CD4-positive, alpha-beta memory T cell (primary cell): ENCODE measurements around the gene SPATA2L. TPM values are rescaled to one million over a fixed set of nuclear protein-coding genes. Genes with fewer than 3 reads are reported as not detected.
"Not testable (repeated sequence)": the region's sequence is repeated elsewhere in the genome, so short reads cannot be mapped to it uniquely, and the experiment has no call there.

Experiments
- CTCF ChIA-PET: fragments of 350-600 bp; sonication (Branson Sonifier 250); formaldehyde crosslinking; loops from one replicate; lab custom pipeline; 2021; ENCODE audit warnings: inconsistent platforms; ENCODE audit not compliant: partially characterized antibody; lab: Charles Lee
- POLR2A ChIA-PET: fragments of 350-600 bp; sonication (Branson Sonifier 250); formaldehyde crosslinking; loops from one replicate; lab custom pipeline; 2021; ENCODE audit not compliant: partially characterized antibody; lab: Charles Lee
- DNase-seq, 5 donors: peaks; one replicate each; pipeline versions ENCODE4 v3.0.0 to v3.0.0-alpha.2; 2020 to 2022; ENCODE audit warnings: mixed read lengths in 1 of 5
- H3K27ac ChIP-seq: one replicate; pipeline ENCODE4 v1.7.0; 2013; ENCODE audit warnings: low read depth, low read length
- H3K27me3 ChIP-seq: 2 replicates; pipeline ENCODE4 v1.7.0; 2013; ENCODE audit warnings: mild to moderate bottlenecking, low read length, moderate library complexity; ENCODE audit not compliant: insufficient read depth
- H3K36me3 ChIP-seq: 2 replicates; pipeline ENCODE4 v1.7.0; 2013; ENCODE audit warnings: mild to moderate bottlenecking, low read length, moderate library complexity; ENCODE audit not compliant: insufficient read depth
- H3K4me1 ChIP-seq: 2 replicates; pipeline ENCODE4 v1.7.0; 2013; ENCODE audit warnings: mild to moderate bottlenecking, low read length, moderate library complexity; ENCODE audit not compliant: insufficient read depth
- H3K4me3 ChIP-seq, 2 donors: one replicate each; pipeline ENCODE4 v1.7.0; 2013; ENCODE audit warnings: low read length in 2 of 2, mild to moderate bottlenecking in 1 of 2
- H3K9me3 ChIP-seq, 2 donors: one replicate each; pipeline ENCODE4 v1.7.0; 2013; ENCODE audit warnings: low read length in 2 of 2, control low read depth in 1 of 2; ENCODE audit not compliant: control insufficient read depth in 1 of 2
- H3K27ac Mint-ChIP-seq, 7 donors: one replicate each; pipeline ENCODE4 v1.8.0; 2020 to 2021; ENCODE audit warnings: mixed read lengths in 7 of 7, mild to moderate bottlenecking in 6 of 7, inconsistent platforms in 3 of 7, moderate library complexity in 3 of 7
- H3K27me3 Mint-ChIP-seq, 2 donors: one replicate each; pipeline ENCODE4 v1.8.0; 2020 to 2021; ENCODE audit warnings: mixed read lengths in 2 of 2
- H3K36me3 Mint-ChIP-seq, 2 donors: one replicate each; pipeline ENCODE4 v1.8.0; 2020 to 2021; ENCODE audit warnings: mixed read lengths in 2 of 2, inconsistent platforms in 1 of 2, mild to moderate bottlenecking in 1 of 2
- H3K4me1 Mint-ChIP-seq, 4 donors: one replicate each; pipeline ENCODE4 v1.8.0; 2020 to 2021; ENCODE audit warnings: mixed read lengths in 4 of 4, mild to moderate bottlenecking in 1 of 4
- H3K4me3 Mint-ChIP-seq, 8 donors: one replicate each; pipeline ENCODE4 v1.8.0; 2020 to 2021; ENCODE audit warnings: mixed read lengths in 8 of 8, mild to moderate bottlenecking in 7 of 8, moderate library complexity in 6 of 8, inconsistent platforms in 3 of 8
- H3K9me3 Mint-ChIP-seq, 8 donors: one replicate each; pipeline ENCODE4 v1.8.0; 2020 to 2021; ENCODE audit warnings: mixed read lengths in 8 of 8, mild to moderate bottlenecking in 5 of 8, inconsistent platforms in 3 of 8, moderate library complexity in 1 of 8
- intact Hi-C: fragments of 100-400 bp; cut with micrococcal nuclease; formaldehyde crosslinking; loops from one replicate; pipeline ENCODE4 v1.15.1; 2023
- polyA plus RNA-seq, 2 donors: library from polyadenylated mRNA; unstranded; fragments of 300-500 nt; fragmentation: Illumina TruSeq; gene quantifications; one replicate each; pipeline ENCODE4 v1.2.3, GENCODE V29; 2021
- total RNA-seq, 2 experiments: library from RNA; stranded (reverse); gene quantifications; one replicate each; pipeline ENCODE4 v1.2.3, GENCODE V29; 2021

Gene SPATA2L
- total and polyA plus RNA-seq, 4 experiments from 2014 or later, result 5.4 to 13.1 (median 12.8) TPM

- H3K4me1 Mint-ChIP-seq, result peaks cover 5 to 31% (median 12%) of the 10 kb centered on the region in 4 donors
- no peak for DNase-seq
- ChIA-PET POLR2A (no interaction called here), CTCF (interaction anchor here (4.0 kb wide), 1 partner anchor 8 kb away, joined by 14 read pairs; no protein-coding TSS in a partner anchor)
- Histone ChIP-seq H3K4me1 (peaks cover 16% of the 10 kb centered on the region), H3K4me3 (no peak overlapping the region), H3K36me3 (peaks cover 20% of the 10 kb centered on the region), H3K27me3 (no peaks in the 10 kb centered on the region), H3K9me3 (no peaks in the 10 kb centered on the region), H3K27ac (no peak overlapping the region)
- no peak overlapping the region for H3K4me3 Mint-ChIP-seq
- peaks cover 11 to 30% of the 10 kb centered on the region in 2 donors for H3K36me3 Mint-ChIP-seq
- no peaks in the 10 kb centered on the region for H3K9me3 Mint-ChIP-seq
- H3K27me3 Mint-ChIP-seq, result no peaks in the 10 kb centered on the region
- no peak overlapping the region for H3K27ac Mint-ChIP-seq
- intact Hi-C loops, result no loop called here
Measured at GRCh38 chr16:89691231-89691985, 10.1 kb downstream of the SPATA2L start.

- H3K4me1 ChIP-seq, result peaks cover 14% of the 10 kb centered on the region
- Mint-ChIP-seq H3K27me3 (no peaks in the 10 kb centered on the region), H3K4me1 (peaks cover 9 to 27% (median 13%) of the 10 kb centered on the region in 4 donors), H3K36me3 (peaks cover 11 to 30% of the 10 kb centered on the region in 2 donors), H3K27ac (no peak overlapping the region), H3K4me3 (no peak overlapping the region), H3K9me3 (no peaks in the 10 kb centered on the region)
- peaks cover 20% of the 10 kb centered on the region for H3K36me3 ChIP-seq
- ChIA-PET POLR2A (interaction anchor here (2.0 kb wide), 1 partner anchor 10 kb away, joined by 5 read pairs; no protein-coding TSS in a partner anchor), CTCF (interaction anchor here (4.0 kb wide), 1 partner anchor 9 kb away, joined by 14 read pairs; no protein-coding TSS in a partner anchor)
- no peak overlapping the region for H3K4me3 ChIP-seq
- no peaks in the 10 kb centered on the region for H3K9me3 ChIP-seq
- intact Hi-C loops, result no loop called here
- no peaks in the 10 kb centered on the region for H3K27me3 ChIP-seq
- DNase-seq, result no peak
- H3K27ac ChIP-seq, result no peak overlapping the region
Measured at GRCh38 chr16:89690392-89690901, 11.1 kb downstream of the SPATA2L start.

GRCh38 chr16:89689621-89690020, 11.9 kb downstream of the SPATA2L start:
- peaks cover 14% of the 10 kb centered on the region for H3K4me1 ChIP-seq
- Mint-ChIP-seq H3K36me3 (peaks cover 11 to 27% of the 10 kb centered on the region in 2 donors), H3K27ac (peak overlapping the region in 1 of 7 donors; percentile 23), H3K4me1 (peaks cover 9 to 25% (median 13%) of the 10 kb centered on the region in 4 donors)
- peaks cover 20% of the 10 kb centered on the region for H3K36me3 ChIP-seq
- H3K4me3 Mint-ChIP-seq, H3K4me3 ChIP-seq, H3K9me3 Mint-ChIP-seq, DNase-seq, intact Hi-C loops, H3K27me3 ChIP-seq, H3K27me3 Mint-ChIP-seq, H3K9me3 ChIP-seq, H3K27ac ChIP-seq: not testable (repeated sequence)
- ChIA-PET CTCF (interaction anchor here (4.0 kb wide), 1 partner anchor 10 kb away, joined by 14 read pairs; no protein-coding TSS in a partner anchor), POLR2A (interaction anchor here (2.0 kb wide), 1 partner anchor 10 kb away, joined by 5 read pairs; no protein-coding TSS in a partner anchor)

- H3K36me3 Mint-ChIP-seq, result peaks cover 11 to 27% of the 10 kb centered on the region in 2 donors
- Histone ChIP-seq H3K4me1 (peaks cover 14% of the 10 kb centered on the region), H3K4me3 (no peak overlapping the region), H3K36me3 (peaks cover 20% of the 10 kb centered on the region), H3K27ac (no peak overlapping the region), H3K27me3 (no peaks in the 10 kb centered on the region), H3K9me3 (no peaks in the 10 kb centered on the region)
- no peak for DNase-seq
- ChIA-PET CTCF (interaction anchor here (4.0 kb wide), 1 partner anchor 10 kb away, joined by 14 read pairs; no protein-coding TSS in a partner anchor), POLR2A (interaction anchor here (2.0 kb wide), 1 partner anchor 11 kb away, joined by 5 read pairs; no protein-coding TSS in a partner anchor)
- H3K4me3 Mint-ChIP-seq, result no peak overlapping the region
- no peaks in the 10 kb centered on the region for H3K27me3 Mint-ChIP-seq
- H3K9me3 Mint-ChIP-seq, result no peaks in the 10 kb centered on the region
- no peak overlapping the region for H3K27ac Mint-ChIP-seq
- peaks cover 9 to 25% (median 13%) of the 10 kb centered on the region in 4 donors for H3K4me1 Mint-ChIP-seq
- intact Hi-C loops, result no loop called here
Measured at GRCh38 chr16:89689142-89689541, 12.4 kb downstream of the SPATA2L start.

- H3K36me3 ChIP-seq, result peaks cover 18% of the 10 kb centered on the region
- POLR2A ChIA-PET, result interaction anchor here (0.5 kb wide), 1 partner anchor 185 kb away, joined by 3 read pairs; the partner anchor contains the start of gene TCF25
- CTCF ChIA-PET, result interaction anchor here (0.7 kb wide), 1 partner anchor 12 kb away, joined by 3 read pairs; no protein-coding TSS in a partner anchor
- Mint-ChIP-seq H3K9me3 (no peaks in the 10 kb centered on the region), H3K4me1 (peaks cover 9 to 25% (median 13%) of the 10 kb centered on the region in 4 donors), H3K36me3 (peaks cover 7 to 20% of the 10 kb centered on the region in 2 donors), H3K27ac (peak overlapping the region in 3 of 7 donors; percentile 8 to 84 (median 48)), H3K4me3 (peak overlapping the region in 7 of 8 donors; percentile 44 to 84 (median 74)), H3K27me3 (no peaks in the 10 kb centered on the region)
- no peaks in the 10 kb centered on the region for H3K9me3 ChIP-seq
- DNase-seq, result no peak
- H3K4me3 ChIP-seq, result no peak overlapping the region
- H3K27ac ChIP-seq, result no peak overlapping the region
- no peaks in the 10 kb centered on the region for H3K27me3 ChIP-seq
- H3K4me1 ChIP-seq, result peaks cover 14% of the 10 kb centered on the region
- intact Hi-C loops, result no loop called here
Measured at GRCh38 chr16:89688395-89688794, 13.1 kb downstream of the SPATA2L start.

- peaks cover 4 to 18% of the 10 kb centered on the region in 2 donors for H3K36me3 Mint-ChIP-seq
- H3K27me3 Mint-ChIP-seq, result no peaks in the 10 kb centered on the region
- Histone ChIP-seq H3K27ac (peak overlapping the region; percentile 84), H3K4me1 (peaks cover 14% of the 10 kb centered on the region), H3K4me3 (peak overlapping the region; percentile 57 to 84), H3K36me3 (peaks cover 12% of the 10 kb centered on the region), H3K27me3 (no peaks in the 10 kb centered on the region), H3K9me3 (no peaks in the 10 kb centered on the region)
- no peak for DNase-seq
- H3K4me3 Mint-ChIP-seq, result peak overlapping the region; percentile 80 to 95 (median 84)
- peaks cover 9 to 25% (median 13%) of the 10 kb centered on the region in 4 donors for H3K4me1 Mint-ChIP-seq
- no peaks in the 10 kb centered on the region for H3K9me3 Mint-ChIP-seq
- ChIA-PET CTCF (interaction anchor here (1.1 to 2.7 kb wide), 3 partner anchors 13 to 19 kb away, joined by 4 to 33 read pairs (median 7); partner anchors contain the start of gene SPATA2L), POLR2A (interaction anchor here (0.7 to 2.7 kb wide), 16 partner anchors 10 to 906 kb away, joined by 3 to 37 read pairs (median 4); partner anchors contain the start of genes CHMP1A, SPATA2L, SPATA33 and TCF25)
- H3K27ac Mint-ChIP-seq, result peak overlapping the region; percentile 72 to 91 (median 78)
- intact Hi-C loops, result no loop called here
Measured at GRCh38 chr16:89687092-89687940, 14.2 kb downstream of the SPATA2L start.
